Measurements from ENCODE around the gene WWOX. TPM values are rescaled to one million over a fixed set of nuclear protein-coding genes. Genes with fewer than 3 reads are reported as not detected.

WWOX gene
- total and polyA plus RNA-seq, 2 of the 4 experiments (the other 2 are of a cell fraction) = 2.7 to 5.4 TPM

GRCh38 chr16:78737630-78738029, 638.2 kb downstream of the WWOX start:
- Histone ChIP-seq H3K9ac (ENCODE audit: low read depth, low read length) (no peak overlapping the region), H2BK5ac (ENCODE audit: low read depth, low read length, poor library complexity, severe bottlenecking) (no peak overlapping the region), H4K91ac (ENCODE audit: insufficient read depth, low read depth, low read length) (no peak overlapping the region), H3K18ac (ENCODE audit: low read depth, low read length) (no peak overlapping the region), H2BK120ac (ENCODE audit: low read depth, low read length) (no peak overlapping the region), H2AK5ac (ENCODE audit: low read depth, low read length) (no peak overlapping the region), H3K4ac (ENCODE audit: low read depth, low read length) (no peak overlapping the region), H3K23ac (ENCODE audit: low read depth, low read length) (no peak overlapping the region), H4K8ac (ENCODE audit: low read depth in 2 of 2, low read length in 2 of 2) (no peak overlapping the region), H3K9me3 (ENCODE audit: control insufficient read depth, insufficient read depth, low read length) (peaks cover 33% of the 10 kb centered on the region; the same call in 1 of the 2 replicates), H3K36me3 (ENCODE audit: control insufficient read depth, insufficient read depth, low read length) (no peaks in the 10 kb centered on the region), H3K9me1 (ENCODE audit: insufficient read depth, low read length) (no peaks in the 10 kb centered on the region), H2BK15ac (ENCODE audit: low read depth, low read length) (no peak overlapping the region), H3K4me3 (ENCODE audit: insufficient read depth, low read depth, low read length) (no peak overlapping the region), H3K14ac (replicated peaks; ENCODE audit: low read depth, low read length) (no peak overlapping the region), H4K20me1 (ENCODE audit: insufficient read depth, low read length) (no peaks in the 10 kb centered on the region), H3K27me3 (ENCODE audit: control insufficient read depth, insufficient read depth, low read length) (no peaks in the 10 kb centered on the region), H3K4me2 (ENCODE audit: low read depth, low read length) (no peak overlapping the region), H2AK9ac (replicated peaks; ENCODE audit: low read depth, low read length, poor library complexity) (no peak overlapping the region), H3K4me1 (ENCODE audit: control insufficient read depth, insufficient read depth, low read length) (no peaks in the 10 kb centered on the region), H2BK20ac (ENCODE audit: low read depth, low read length) (no peak overlapping the region), H3K27ac (ENCODE audit: insufficient read depth, low read length) (no peak overlapping the region), H3K79me1 (ENCODE audit: low read depth in 1 of 2, low read length in 2 of 2) (no peaks in the 10 kb centered on the region), H4K5ac (ENCODE audit: low read depth, low read length) (no peak overlapping the region), H2AFZ (replicated peaks; ENCODE audit: low read length, poor library complexity) (no peak overlapping the region), H3K56ac (ENCODE audit: extremely low read depth, insufficient read depth, low read length) (no peak overlapping the region)
- ATAC-seq (ENCODE audit: low read depth) = no peak
- dilution Hi-C loops (cut with HindIII; ENCODE audit: low sequenced_read_pairs, unreplicated experiment) = no loop called here
- DNase-seq = no peak
- intact Hi-C loops (cut with micrococcal nuclease) = no loop called here
- TF ChIP-seq SMC3 (IDR thresholded peaks at IDR 0.05; ENCODE audit: low read depth, low read length) = no peak
- no peak for TF ChIP-seq MXI1 (IDR thresholded peaks at IDR 0.05; ENCODE audit: borderline replicate concordance, low read depth, low read length)
- TF ChIP-seq RAD21 (IDR thresholded peaks at IDR 0.05; ENCODE audit: low read length) = no peak
- BruUV-seq (replicated peaks) = no TSS peak
- ChIA-PET CTCF (no interaction called here), POLR2A (ENCODE audit: unreplicated experiment) (no interaction called here)
- in situ Hi-C loops (cut with MboI; ENCODE audit: low sequenced_read_pairs) = no loop called here
- 71% methylated on average over 1 of the region's 2 CpGs; no CpG with 5 or more reads in 1 of the 2 experiments for WGBS, 2 experiments (ENCODE audit: extremely low coverage in 2 of 2, insufficient read length in 1 of 2)
